Gastroesophageal sphincter (tissue), 4 donors: ENCODE results near the gene NCAPD2. TPM values are rescaled to one million over a fixed set of nuclear protein-coding genes. Genes with fewer than 3 reads are reported as not detected.

ENCODE experiments used
- ATAC-seq: fragments of 150-250 bp; one replicate; pipeline ENCODE4 v1.9.1; 2016; ENCODE audit warnings: mild to moderate bottlenecking, moderate library complexity
- H3K27ac ChIP-seq, 4 donors: fragments of 200-600 bp; sonication (generic) in 3 of 4; 1 replicate in 3 of 4; 2 replicates in 1 of 4; pipeline ENCODE4 v1.5.1; 2016 to 2019
- H3K27me3 ChIP-seq: fragments of 200-600 bp; sonication (generic); one replicate; pipeline ENCODE4 v1.5.1; 2019
- H3K36me3 ChIP-seq, 2 donors: fragments of 200-600 bp; sonication (generic); one replicate each; pipeline ENCODE4 v1.5.1; 2019; ENCODE audit warnings: control low read depth in 1 of 2
- H3K4me1 ChIP-seq, 3 donors: fragments of 200-600 bp; sonication (generic); 1 replicate in 2 of 3; 2 replicates in 1 of 3; pipeline ENCODE4 v1.5.1; 2016 to 2019; ENCODE audit warnings: control low read depth in 2 of 3
- H3K4me3 ChIP-seq, 2 donors: fragments of 200-600 bp; sonication (generic); one replicate each; pipeline ENCODE4 v1.5.1; 2019; ENCODE audit warnings: mild to moderate bottlenecking in 1 of 2, moderate library complexity in 1 of 2
- H3K9me3 ChIP-seq, 3 donors: fragments of 200-600 bp; sonication (generic); one replicate each; pipeline ENCODE4 v1.5.1; 2017 to 2019; ENCODE audit warnings: control low read depth in 2 of 3
- CTCF ChIP-seq, 4 experiments: fragments of 200-600 bp in 2 of 4; fragments of 450-650 bp in 2 of 4; sonication (generic) in 1 of 4; IDR thresholded peaks; one replicate each; pipeline ENCODE4 v1.5.1; 2017 to 2019; ENCODE audit warnings: antibody characterized with exemption in 4 of 4, mild to moderate bottlenecking in 2 of 4, moderate library complexity in 2 of 4
- EP300 ChIP-seq: sonication (generic); formaldehyde crosslinking; IDR thresholded peaks from one replicate; pipeline ENCODE4 v1.6.1; 2017; ENCODE audit warnings: antibody characterized with exemption, mild to moderate bottlenecking
- POLR2A ChIP-seq, 2 donors: fragments of 450-650 bp; IDR thresholded peaks; one replicate each; pipeline ENCODE4 v1.6.1; 2017; ENCODE audit warnings: antibody characterized with exemption in 2 of 2, mild to moderate bottlenecking in 2 of 2, moderate library complexity in 1 of 2
- POLR2AphosphoS5 ChIP-seq: sonication (generic); formaldehyde crosslinking; IDR thresholded peaks from one replicate; pipeline ENCODE4 v1.6.1; 2017; ENCODE audit warnings: antibody characterized with exemption
- WGBS, 2 donors: methylation state at CpG; one replicate each; pipeline ENCODE4 v1.1.5; 2018; ENCODE audit warnings: low coverage in 1 of 2; 5-methylcytosine and 5-hydroxymethylcytosine counted together
- total RNA-seq, 4 donors: library from RNA; depleted of rRNA; stranded (reverse); fragments of >200 nt; gene quantifications; one replicate each; pipeline ENCODE4 v1.1.0, GENCODE V29; 2016

Gene NCAPD2
- total RNA-seq, 4 donors from 2014 or later = 21.2 to 28.0 (median 24.8) TPM

GRCh38 chr12:6539314-6539682 is 45.4 kb downstream of the NCAPD2 start:
- peak overlapping the region in 3 of 4 donors; percentile 96 to 99 (median 96) for H3K27ac ChIP-seq
- H3K4me1 ChIP-seq = peaks cover 0 to 70% (median 32%) of the 10 kb centered on the region in 3 donors
- H3K36me3 ChIP-seq = peaks cover 0 to 71% of the 10 kb centered on the region in 2 donors
- 78% methylated on average over 5 of the region's 5 CpGs; no CpG with 5 or more reads in 1 of the 2 donors for WGBS, 2 donors
- no peaks in the 10 kb centered on the region for H3K9me3 ChIP-seq
- no peak overlapping the region for H3K4me3 ChIP-seq
- H3K27me3 ChIP-seq = no peaks in the 10 kb centered on the region
- TF ChIP-seq EP300 (no peak), POLR2A (IDR thresholded peaks at IDR 0.05) (no peak), CTCF (IDR thresholded peaks at IDR 0.05) (no peak), POLR2AphosphoS5 (no peak)
- ATAC-seq = no peak

GRCh38 chr12:6539707-6540134 is 45.8 kb downstream of the NCAPD2 start:
- ATAC-seq = no peak
- Histone ChIP-seq H3K9me3 (no peaks in the 10 kb centered on the region), H3K27ac (peak overlapping the region in 3 of 4 donors; percentile 84 to 99 (median 96)), H3K36me3 (peaks cover 0 to 76% of the 10 kb centered on the region in 2 donors), H3K27me3 (no peaks in the 10 kb centered on the region), H3K4me1 (peaks cover 0 to 70% (median 32%) of the 10 kb centered on the region in 3 donors), H3K4me3 (no peak overlapping the region)
- TF ChIP-seq CTCF (IDR thresholded peaks at IDR 0.05) (no peak), POLR2A (IDR thresholded peaks at IDR 0.05) (no peak), EP300 (no peak), POLR2AphosphoS5 (no peak)
- WGBS, 2 donors = no CpG with 5 or more reads among the region's 14 CpGs

GRCh38 chr12:6540181-6540877 is 46.4 kb downstream of the NCAPD2 start:
- H3K27me3 ChIP-seq = no peaks in the 10 kb centered on the region
- TF ChIP-seq EP300 (no peak), POLR2AphosphoS5 (peak; percentile 83), CTCF (IDR thresholded peaks at IDR 0.05) (peak in 1 of 4 experiments; percentile 18), POLR2A (IDR thresholded peaks at IDR 0.05) (no peak)
- WGBS, 2 donors = 10 to 11% methylated on average over 2 to 14 of the region's 35 CpGs
- H3K4me1 ChIP-seq = peaks cover 0 to 69% (median 32%) of the 10 kb centered on the region in 3 donors
- H3K4me3 ChIP-seq = peak overlapping the region in 1 of 2 donors; percentile 3
- peak overlapping the region; percentile 3 to 99 (median 90) for H3K27ac ChIP-seq
- peaks cover 0 to 82% of the 10 kb centered on the region in 2 donors for H3K36me3 ChIP-seq
- no peaks in the 10 kb centered on the region for H3K9me3 ChIP-seq
- peak; percentile 94 for ATAC-seq

- no peak for ATAC-seq
- Histone ChIP-seq H3K4me1 (peaks cover 0 to 56% (median 22%) of the 10 kb centered on the region in 3 donors), H3K4me3 (no peak overlapping the region), H3K9me3 (no peaks in the 10 kb centered on the region), H3K27me3 (no peaks in the 10 kb centered on the region), H3K36me3 (peaks cover 0 to 84% of the 10 kb centered on the region in 2 donors), H3K27ac (peak overlapping the region in 3 of 4 donors; percentile 84 to 99 (median 96))
- 60 to 79% methylated on average over 1 to 4 of the region's 26 CpGs for WGBS, 2 donors
- TF ChIP-seq POLR2A (IDR thresholded peaks at IDR 0.05) = no peak
Observed at GRCh38 chr12:6541371-6542165, 47.7 kb downstream of the NCAPD2 start.

GRCh38 chr12:6542209-6543009 is 48.5 kb downstream of the NCAPD2 start:
- peaks cover 0 to 84% of the 10 kb centered on the region in 2 donors for H3K36me3 ChIP-seq
- WGBS, 2 donors = 83 to 86% methylated on average over 6 to 8 of the region's 13 CpGs

More at GRCh38 chr12:6542209-6543009, 48.5 kb downstream of the NCAPD2 start:
- no peak for ATAC-seq
- peaks cover 0 to 52% (median 19%) of the 10 kb centered on the region in 3 donors for H3K4me1 ChIP-seq
- no peak overlapping the region for H3K4me3 ChIP-seq
- peak overlapping the region in 3 of 4 donors; percentile 15 to 99 (median 96) for H3K27ac ChIP-seq
- TF ChIP-seq POLR2AphosphoS5 (no peak), EP300 (no peak), POLR2A (IDR thresholded peaks at IDR 0.05) (no peak), CTCF (IDR thresholded peaks at IDR 0.05) (no peak)
- H3K9me3 ChIP-seq = no peaks in the 10 kb centered on the region
- no peaks in the 10 kb centered on the region for H3K27me3 ChIP-seq
